GM10266 (cell line): Measurements from ENCODE around the gene IFRD1.
"Not testable (repeated sequence)": the region's sequence is repeated elsewhere in the genome, so short reads cannot be mapped to it uniquely, and the experiment has no call there.

ENCODE experiments used
- DNase-seq: peaks from one replicate; pipeline ENCODE4 v3.0.0; 2012; ENCODE audit errors: extremely low spot score
- TF ChIP-seq, protein P1 (sequence below): IDR thresholded peaks from 2 replicates; pipeline ENCODE4 v1.5.1; 2012; ENCODE audit warnings: mild to moderate bottlenecking, low read depth; ENCODE audit not compliant: control insufficient read depth, insufficient read depth; ENCODE audit errors: missing control alignments

The IFRD1 gene

DNA sequence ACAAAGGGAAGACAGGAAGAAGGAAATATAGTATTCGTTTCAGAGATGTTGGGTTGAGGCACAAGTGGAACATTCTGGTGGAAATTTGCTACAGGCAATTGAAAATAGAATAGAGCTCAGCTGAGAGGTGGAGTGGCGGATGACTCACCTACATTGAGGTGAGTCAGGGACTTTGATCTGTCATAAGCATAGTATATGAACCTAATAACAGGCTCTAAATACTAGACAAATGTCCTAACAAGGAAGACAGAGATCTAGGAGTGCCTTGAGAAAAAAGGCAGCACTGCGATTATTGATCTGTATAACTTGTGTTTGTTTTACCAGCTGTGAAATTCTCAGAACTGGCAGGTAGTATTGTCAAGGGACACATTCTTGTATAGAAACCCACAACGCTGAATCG is 907 bp upstream of the IFRD1 start:
- TF ChIP-seq, protein P1, sequence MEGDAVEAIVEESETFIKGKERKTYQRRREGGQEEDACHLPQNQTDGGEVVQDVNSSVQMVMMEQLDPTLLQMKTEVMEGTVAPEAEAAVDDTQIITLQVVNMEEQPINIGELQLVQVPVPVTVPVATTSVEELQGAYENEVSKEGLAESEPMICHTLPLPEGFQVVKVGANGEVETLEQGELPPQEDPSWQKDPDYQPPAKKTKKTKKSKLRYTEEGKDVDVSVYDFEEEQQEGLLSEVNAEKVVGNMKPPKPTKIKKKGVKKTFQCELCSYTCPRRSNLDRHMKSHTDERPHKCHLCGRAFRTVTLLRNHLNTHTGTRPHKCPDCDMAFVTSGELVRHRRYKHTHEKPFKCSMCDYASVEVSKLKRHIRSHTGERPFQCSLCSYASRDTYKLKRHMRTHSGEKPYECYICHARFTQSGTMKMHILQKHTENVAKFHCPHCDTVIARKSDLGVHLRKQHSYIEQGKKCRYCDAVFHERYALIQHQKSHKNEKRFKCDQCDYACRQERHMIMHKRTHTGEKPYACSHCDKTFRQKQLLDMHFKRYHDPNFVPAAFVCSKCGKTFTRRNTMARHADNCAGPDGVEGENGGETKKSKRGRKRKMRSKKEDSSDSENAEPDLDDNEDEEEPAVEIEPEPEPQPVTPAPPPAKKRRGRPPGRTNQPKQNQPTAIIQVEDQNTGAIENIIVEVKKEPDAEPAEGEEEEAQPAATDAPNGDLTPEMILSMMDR = no peak
- no peak for DNase-seq

DNA sequence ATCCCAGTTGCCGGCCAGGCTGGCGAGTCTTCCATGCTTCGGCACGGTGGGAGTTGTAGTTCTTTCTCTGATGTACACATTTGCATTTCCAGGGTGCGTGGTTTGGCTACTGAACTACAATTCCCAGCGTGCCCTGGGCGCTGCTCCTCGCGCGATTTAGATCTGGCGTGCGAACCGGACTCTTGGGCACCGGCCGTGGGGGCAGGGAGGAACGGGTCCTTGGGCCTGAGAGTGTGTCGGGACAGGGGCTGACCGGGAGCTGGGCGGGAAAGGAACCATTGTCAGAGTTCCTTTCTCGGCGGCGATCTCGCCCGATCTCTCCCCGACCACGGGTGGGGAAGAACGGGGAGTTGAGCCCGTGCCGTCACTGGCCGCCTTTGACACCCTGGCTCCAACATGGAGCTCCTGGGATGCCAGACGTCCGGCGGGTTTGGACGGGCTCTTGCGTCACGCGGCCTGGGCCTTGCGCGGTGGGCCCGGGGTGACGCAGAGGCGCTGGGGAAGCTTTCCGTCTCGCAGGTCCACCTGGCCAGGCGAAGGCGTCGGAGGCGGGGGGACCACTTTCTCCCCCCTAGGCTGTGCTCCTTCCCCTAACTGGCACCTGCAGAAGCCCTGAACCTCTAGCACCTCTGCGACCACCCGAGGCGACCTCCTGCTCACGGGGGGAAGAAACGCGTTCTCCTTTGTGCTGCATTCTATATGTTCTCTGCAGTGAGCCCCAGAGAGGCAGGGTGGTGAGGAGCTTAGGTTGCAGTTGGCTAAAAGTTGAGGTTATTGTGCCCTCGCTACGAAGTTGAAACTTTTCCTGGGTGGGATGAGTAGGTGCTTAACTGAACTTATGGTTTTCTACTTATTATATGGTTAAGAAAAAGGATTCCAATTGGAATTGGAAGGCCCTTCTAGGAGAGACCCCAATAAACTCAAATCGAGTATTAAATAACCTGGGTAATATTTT is 824 bp downstream of the IFRD1 start:
- peak; percentile 85 for DNase-seq
- TF ChIP-seq, protein P1 = no peak

DNA sequence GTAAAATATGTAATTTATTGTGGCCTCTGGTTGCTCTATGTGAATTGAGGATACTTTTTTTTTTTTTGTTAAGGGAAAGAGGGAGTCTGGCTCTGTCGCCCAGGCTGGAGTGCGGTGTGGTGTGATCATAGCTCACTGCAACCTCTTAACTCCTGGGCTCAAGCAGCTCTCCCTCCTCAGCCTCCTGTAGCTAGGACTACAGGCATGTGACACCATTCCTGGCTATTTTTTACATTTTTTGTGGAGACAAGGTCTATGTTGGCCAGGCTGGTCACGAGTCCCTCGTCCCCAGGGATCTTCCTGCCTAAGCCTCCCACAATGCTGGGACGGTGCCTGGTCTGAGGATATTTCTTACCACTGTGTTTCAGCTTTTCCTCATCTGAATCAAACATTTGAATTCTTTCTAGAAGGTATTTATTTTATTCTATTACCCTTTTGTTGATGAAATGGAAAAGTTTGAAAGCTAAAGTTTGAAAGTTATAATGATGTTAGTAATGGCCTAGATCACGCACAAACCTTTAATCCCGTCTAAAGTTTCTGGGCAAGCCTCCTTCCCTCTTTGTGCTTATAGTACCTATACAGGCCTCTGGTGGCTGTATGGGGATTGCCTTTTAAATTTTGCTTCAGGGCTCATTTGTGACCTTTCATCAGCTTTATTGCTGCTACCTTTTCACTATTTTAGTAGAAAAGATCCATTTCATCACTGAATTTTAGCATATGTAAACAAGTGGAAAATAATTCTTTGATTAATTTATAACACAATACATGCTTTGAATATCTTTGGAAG is 2.0 kb downstream of the IFRD1 start:
- TF ChIP-seq, protein P1 = peak; percentile 32
- peak; percentile 17 for DNase-seq

DNA sequence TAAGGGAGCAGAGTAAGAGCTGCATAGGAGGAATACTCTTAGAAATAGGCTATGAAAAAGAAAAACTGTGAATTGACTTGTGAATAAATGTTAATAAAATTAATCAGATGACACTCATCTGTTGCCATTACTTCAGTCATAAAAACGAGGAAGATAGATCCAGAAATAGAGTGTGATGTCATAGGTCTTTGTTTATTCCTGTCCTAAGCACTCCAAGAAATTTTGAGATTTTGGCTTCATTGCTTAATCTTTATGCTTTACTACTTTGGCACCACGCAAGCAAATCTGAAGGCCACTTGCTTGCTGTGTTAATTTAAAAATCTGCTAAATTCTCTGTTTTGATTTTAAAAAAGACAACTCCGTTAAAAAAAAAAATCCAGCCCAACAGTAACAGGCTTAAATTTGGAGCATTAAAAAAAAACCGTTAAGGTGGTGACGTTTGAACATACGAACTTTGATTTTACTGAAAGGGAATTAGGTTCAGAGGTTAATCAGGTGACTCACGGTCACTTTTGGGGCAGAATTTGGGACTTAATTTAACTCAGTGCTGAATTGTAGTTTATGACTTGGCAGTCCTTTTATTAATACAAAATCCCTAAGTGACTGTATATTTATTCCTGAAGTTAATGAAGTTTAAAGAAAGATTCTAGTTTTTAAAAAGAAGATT is 3.4 kb downstream of the IFRD1 start:
- TF ChIP-seq, protein P1 = no peak
- no peak for DNase-seq

DNA sequence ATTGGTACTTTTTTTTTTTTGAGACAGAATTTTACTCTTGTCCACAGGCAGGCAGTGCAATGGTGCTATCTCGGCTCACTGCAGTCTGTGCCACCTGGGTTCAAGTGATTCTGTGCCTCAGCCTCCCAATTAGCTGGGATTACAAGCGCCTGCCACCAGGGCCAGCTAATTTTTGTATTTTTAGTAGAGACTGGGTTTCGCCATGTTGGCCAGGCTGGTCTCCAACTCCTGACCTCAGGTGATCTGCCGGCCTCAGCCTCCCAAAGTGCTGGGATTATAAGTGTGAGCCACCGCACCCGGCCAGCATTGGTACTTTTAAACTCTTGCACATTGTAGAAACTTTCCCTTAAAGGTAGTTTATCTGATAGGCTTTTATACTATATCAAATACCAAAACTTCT is 3.9 kb downstream of the IFRD1 start:
- DNase-seq = not testable (repeated sequence)

DNA sequence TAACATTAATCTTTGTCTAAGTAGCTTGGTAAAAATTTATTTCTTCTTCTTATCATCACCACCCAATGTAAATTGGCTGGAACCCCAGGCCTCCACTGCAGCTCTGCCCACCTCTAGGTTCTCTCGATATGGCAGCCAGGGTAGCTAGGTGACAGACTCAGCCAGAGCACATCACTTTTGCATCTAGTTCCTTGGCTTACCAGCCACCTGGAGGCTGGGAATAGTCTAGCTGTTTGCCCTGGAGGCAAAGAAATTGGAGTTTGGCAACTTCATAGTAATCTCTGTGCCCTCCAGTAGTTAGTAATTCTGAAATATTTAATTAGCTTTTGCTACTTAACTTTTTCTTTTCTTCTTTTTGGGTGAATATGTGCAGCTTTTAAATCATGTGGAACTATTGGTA is 9.4 kb downstream of the IFRD1 start:
- TF ChIP-seq, protein P1 = no peak
- DNase-seq = no peak

DNA sequence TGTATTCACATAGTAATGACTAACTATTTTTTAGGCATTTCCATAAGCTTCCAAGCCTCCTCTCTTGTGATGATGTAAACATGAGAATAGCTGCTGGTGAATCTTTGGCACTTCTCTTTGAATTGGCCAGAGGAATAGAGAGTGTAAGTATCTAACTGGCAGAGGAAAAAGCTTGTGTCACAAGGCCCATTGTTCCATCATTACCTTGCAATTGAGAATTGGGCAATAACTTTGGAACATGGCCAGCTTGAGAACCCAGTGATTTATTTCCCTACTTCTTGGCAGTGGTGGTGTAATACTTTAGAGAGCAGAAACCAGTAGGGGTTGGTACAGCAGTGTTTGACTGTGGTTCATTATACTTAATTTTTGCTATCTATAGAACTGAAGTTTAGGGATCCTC is 12.0 kb downstream of the IFRD1 start:
- no peak for DNase-seq
- TF ChIP-seq, protein P1 = no peak
